IMR-90 (cell line): Measurements from ENCODE around the gene MTHFSD. TPM values are rescaled to one million over a fixed set of nuclear protein-coding genes. Genes with fewer than 3 reads are reported as not detected.

Experiments used
- ATAC-seq: fragments of 200-7000 bp; cut with Tn5 transposase; 2 replicates; pipeline ENCODE4 v1.9.1; 2020; ENCODE audit warnings: low read depth, mild to moderate bottlenecking, moderate library complexity
- BruUV-seq: library from RNA; stranded (reverse); fragments of 400-500 nt; replicated peaks from 2 replicates; lab custom pipeline; 2021; lab: Mats Ljungman, UMichigan
- CTCF ChIA-PET: fragments of 300-600 bp; formaldehyde crosslinking; extraction: SDS; loops from one replicate; lab custom pipeline; 2021; ENCODE audit warnings: antibody characterized with exemption; lab: Yijun Ruan, JAX
- POLR2A ChIA-PET: fragments of 300-600 bp; sonication (Branson Sonifier 250); formaldehyde crosslinking; loops from one replicate; lab custom pipeline; 2022; ENCODE audit warnings: antibody characterized with exemption; ENCODE audit not compliant: unreplicated experiment; lab: Charles Lee
- DNase-seq: peaks from one replicate; pipeline ENCODE4 v3.0.0; 2013
- H2AFZ ChIP-seq: replicated peaks from 2 replicates; pipeline ENCODE3; 2013; ENCODE audit warnings: low read length, mild to moderate bottlenecking; ENCODE audit not compliant: poor library complexity
- H2AK5ac ChIP-seq: 2 replicates; pipeline ENCODE4 v1.6.1; 2013; ENCODE audit warnings: low read depth, low read length, inconsistent platforms
- H2AK9ac ChIP-seq: replicated peaks from 2 replicates; pipeline ENCODE3; 2013; ENCODE audit warnings: mild to moderate bottlenecking, low read depth, low read length, moderate library complexity; ENCODE audit not compliant: poor library complexity
- H2BK120ac ChIP-seq: 2 replicates; pipeline ENCODE4 v1.6.1; 2013; ENCODE audit warnings: low read depth, low read length, inconsistent platforms
- H2BK15ac ChIP-seq: 3 replicates; pipeline ENCODE4 v1.6.1; 2013; ENCODE audit warnings: low read depth, low read length, inconsistent platforms
- H2BK20ac ChIP-seq: 2 replicates; pipeline ENCODE4 v1.6.1; 2013; ENCODE audit warnings: low read depth, mild to moderate bottlenecking, inconsistent platforms, low read length, moderate library complexity
- H2BK5ac ChIP-seq: 2 replicates; pipeline ENCODE4 v1.6.1; 2013; ENCODE audit warnings: mild to moderate bottlenecking, low read depth, low read length, inconsistent platforms; ENCODE audit not compliant: poor library complexity, severe bottlenecking
- H3K14ac ChIP-seq: replicated peaks from 2 replicates; pipeline ENCODE4 v1.6.1; 2013; ENCODE audit warnings: low read depth, low read length, inconsistent platforms
- H3K18ac ChIP-seq: 2 replicates; pipeline ENCODE4 v1.6.1; 2013; ENCODE audit warnings: low read depth, low read length, control low read depth
- H3K23ac ChIP-seq: 2 replicates; pipeline ENCODE4 v1.6.1; 2013; ENCODE audit warnings: low read depth, low read length, inconsistent platforms
- H3K27ac ChIP-seq: 2 replicates; pipeline ENCODE4 v1.5.1; 2013; ENCODE audit warnings: mild to moderate bottlenecking, control low read depth, low read length; ENCODE audit not compliant: insufficient read depth
- H3K27me3 ChIP-seq: 2 replicates; pipeline ENCODE4 v1.6.1; 2013; ENCODE audit warnings: low read length; ENCODE audit not compliant: control insufficient read depth, insufficient read depth
- H3K36me3 ChIP-seq: 2 replicates; pipeline ENCODE4 v1.6.1; 2013; ENCODE audit warnings: low read length, mixed read lengths; ENCODE audit not compliant: control insufficient read depth, insufficient read depth
- H3K4ac ChIP-seq: 2 replicates; pipeline ENCODE4 v1.6.1; 2013; ENCODE audit warnings: low read depth, low read length, inconsistent platforms
- H3K4me1 ChIP-seq: 2 replicates; pipeline ENCODE4 v1.6.1; 2013; ENCODE audit warnings: low read length, mixed read lengths; ENCODE audit not compliant: control insufficient read depth, insufficient read depth
- H3K4me2 ChIP-seq: 2 replicates; pipeline ENCODE4 v1.6.1; 2013; ENCODE audit warnings: low read depth, mild to moderate bottlenecking, control low read depth, low read length, moderate library complexity
- H3K4me3 ChIP-seq: 2 replicates; pipeline ENCODE4 v1.5.1; 2013; ENCODE audit warnings: low read depth, mild to moderate bottlenecking, control low read depth, low read length, moderate library complexity; ENCODE audit not compliant: insufficient read depth
- H3K56ac ChIP-seq: 2 replicates; pipeline ENCODE4 v1.6.1; 2013; ENCODE audit warnings: low read length, inconsistent platforms; ENCODE audit not compliant: insufficient read depth; ENCODE audit errors: extremely low read depth
- H3K79me1 ChIP-seq, 2 experiments: 2 replicates each; pipeline ENCODE4 v1.6.1; 2013; ENCODE audit warnings: low read length in 2 of 2, inconsistent platforms in 1 of 2, low read depth in 1 of 2
- H3K9ac ChIP-seq: 2 replicates; pipeline ENCODE4 v1.6.1; 2013; ENCODE audit warnings: low read depth, low read length, control low read depth
- H3K9me1 ChIP-seq: 2 replicates; pipeline ENCODE4 v1.6.1; 2013; ENCODE audit warnings: low read length, inconsistent platforms; ENCODE audit not compliant: insufficient read depth
- H3K9me3 ChIP-seq: 2 replicates; pipeline ENCODE4 v1.6.1; 2013; ENCODE audit warnings: low read length; ENCODE audit not compliant: control insufficient read depth, insufficient read depth
- H4K20me1 ChIP-seq: 2 replicates; pipeline ENCODE4 v1.6.1; 2013; ENCODE audit warnings: low read length, inconsistent platforms; ENCODE audit not compliant: insufficient read depth
- H4K5ac ChIP-seq: 2 replicates; pipeline ENCODE4 v1.6.1; 2013; ENCODE audit warnings: mild to moderate bottlenecking, low read depth, low read length, control low read depth
- H4K8ac ChIP-seq, 2 experiments: 2 replicates each; pipeline ENCODE4 v1.6.1; 2013; ENCODE audit warnings: low read depth in 2 of 2, low read length in 2 of 2, control low read depth in 1 of 2, inconsistent platforms in 1 of 2
- H4K91ac ChIP-seq: 2 replicates; pipeline ENCODE4 v1.6.1; 2013; ENCODE audit warnings: low read depth, low read length, inconsistent platforms; ENCODE audit not compliant: insufficient read depth
- CHD1 ChIP-seq: IDR thresholded peaks from 2 replicates; pipeline ENCODE4 v1.6.1; 2012; ENCODE audit warnings: low read depth, low read length, improper control_type of control experiment
- POLR2A ChIP-seq: IDR thresholded peaks from 2 replicates; pipeline ENCODE4 v1.6.1; 2012; ENCODE audit warnings: mild to moderate bottlenecking, low read depth, low read length
- USF2 ChIP-seq: fragments of 150-350 bp; IDR thresholded peaks from 2 replicates; pipeline ENCODE4 v1.6.1; 2017; ENCODE audit warnings: mild to moderate bottlenecking, antibody characterized with exemption, low read length, low read depth
- WGBS, 2 experiments: methylation state at CpG; one replicate each; pipeline versions ENCODE4 v1.1.5 to v1.1.7; 2013; ENCODE audit warnings: missing lambda C conversion rate in 2 of 2; ENCODE audit not compliant: insufficient read length in 1 of 2; ENCODE audit errors: extremely low coverage in 2 of 2; 5-methylcytosine and 5-hydroxymethylcytosine counted together
- dilution Hi-C: fragments of 300-500 bp; cut with HindIII; formaldehyde crosslinking; loops from one replicate; pipeline ENCODE4 v1.14.3; 2018; ENCODE audit warnings: low sequenced_read_pairs; ENCODE audit not compliant: unreplicated experiment
- in situ Hi-C: fragments of 300-500 bp; cut with MboI; formaldehyde crosslinking; loops from 3 replicates; pipeline ENCODE4 v1.14.3; 2019; ENCODE audit warnings: low sequenced_read_pairs, inconsistent platforms, mixed read lengths
- intact Hi-C: fragments of 100-400 bp; cut with micrococcal nuclease; formaldehyde crosslinking; loops from 2 replicates; pipeline ENCODE4 v1.10.0; 2022
- polyA plus RNA-seq, 3 experiments: library from polyadenylated mRNA; depleted of rRNA; stranded (reverse); fragments of >200 nt; gene quantifications; 2 replicates each; pipeline ENCODE4 v1.2.3, GENCODE V29; 2012; ENCODE audit warnings: low replicate concordance in 1 of 3
- total RNA-seq: library from RNA; depleted of rRNA; stranded (reverse); fragments of >200 nt; gene quantifications from 2 replicates; pipeline ENCODE4 v1.2.3, GENCODE V29; 2012

The MTHFSD gene
- total and polyA plus RNA-seq, 2 of the 4 experiments (the other 2 are of a cell fraction) = 8.2 to 16.8 TPM

- peak overlapping the region; percentile 60 for H3K4me3 ChIP-seq
- peak overlapping the region; percentile 84 for H3K27ac ChIP-seq
- CTCF ChIA-PET = interaction anchor here (0.6 to 1.7 kb wide), 6 partner anchors 12 to 486 kb away, joined by 3 to 13 read pairs (median 4); no protein-coding TSS in a partner anchor
- peaks cover 9% of the 10 kb centered on the region for H3K9me1 ChIP-seq
- H3K23ac ChIP-seq = peak overlapping the region; percentile 96
- H2AK9ac ChIP-seq = peak overlapping the region; percentile 84
- TF ChIP-seq POLR2A = peak; percentile 89
- TF ChIP-seq USF2 = no peak
- peak; percentile 72; the same call in 1 of the 2 replicates for TF ChIP-seq CHD1
- peaks cover 11% of the 10 kb centered on the region for H3K4me1 ChIP-seq
- H2AFZ ChIP-seq = peak overlapping the region; percentile 34
- H3K18ac ChIP-seq = peak overlapping the region; percentile 43
- H3K4me2 ChIP-seq = peak overlapping the region; percentile 79
- no peak for DNase-seq
- in situ Hi-C loops = loop anchor here (5.0 kb wide), 1 partner anchor 91 kb away; no protein-coding TSS in a partner anchor
- peak overlapping the region; percentile 92 for H3K56ac ChIP-seq
- no peaks in the 10 kb centered on the region for H3K36me3 ChIP-seq
- no peak for ATAC-seq
- peak overlapping the region; percentile 75 for H3K9ac ChIP-seq
- dilution Hi-C loops = no loop called here
- peaks cover 20 to 42% of the 10 kb centered on the region in 2 experiments for H3K79me1 ChIP-seq
- peak overlapping the region; percentile 94 for H3K4ac ChIP-seq
- H3K9me3 ChIP-seq = no peaks in the 10 kb centered on the region
- peak overlapping the region; percentile 59 for H4K5ac ChIP-seq
- H2AK5ac ChIP-seq = peak overlapping the region; percentile 83
- H2BK15ac ChIP-seq = peak overlapping the region; percentile 61; the same call in 2 of the 3 replicates
- POLR2A ChIA-PET = interaction anchor here (0.5 to 1.0 kb wide), 4 partner anchors 10 to 441 kb away, joined by 3 to 5 read pairs (median 3); partner anchors contain the start of gene FOXC2
- H3K27me3 ChIP-seq = no peaks in the 10 kb centered on the region
- no TSS peak for BruUV-seq
- H2BK120ac ChIP-seq = peak overlapping the region; percentile 93
- peak overlapping the region; percentile 82 for H2BK20ac ChIP-seq
- peak overlapping the region; percentile 79 for H2BK5ac ChIP-seq
- WGBS, 2 experiments = 5% methylated on average over 13 of the region's 33 CpGs; no CpG with 5 or more reads in 1 of the 2 experiments
- peak overlapping the region; percentile 42 to 83 for H4K8ac ChIP-seq
- peak overlapping the region; percentile 85 for H4K91ac ChIP-seq
- 0 out of 2 replicates have a peak, but pooled peaks cover 8% of the 10 kb centered on the region for H4K20me1 ChIP-seq
- intact Hi-C loops = loop anchor here (2.0 to 5.0 kb wide), 2 partner anchors 184 to 256 kb away; no protein-coding TSS in a partner anchor
- peak overlapping the region; percentile 97 for H3K14ac ChIP-seq
These were observed 21.7 kb upstream of the MTHFSD start for GRCh38 chr16:86576591-86577313.
